Measurements from ENCODE around the gene KCNN2. TPM values are rescaled to one million over a fixed set of nuclear protein-coding genes. Genes with fewer than 3 reads are reported as not detected.

The KCNN2 gene
- total RNA-seq, 2 experiments from 2014 or later: not detected

DNA sequence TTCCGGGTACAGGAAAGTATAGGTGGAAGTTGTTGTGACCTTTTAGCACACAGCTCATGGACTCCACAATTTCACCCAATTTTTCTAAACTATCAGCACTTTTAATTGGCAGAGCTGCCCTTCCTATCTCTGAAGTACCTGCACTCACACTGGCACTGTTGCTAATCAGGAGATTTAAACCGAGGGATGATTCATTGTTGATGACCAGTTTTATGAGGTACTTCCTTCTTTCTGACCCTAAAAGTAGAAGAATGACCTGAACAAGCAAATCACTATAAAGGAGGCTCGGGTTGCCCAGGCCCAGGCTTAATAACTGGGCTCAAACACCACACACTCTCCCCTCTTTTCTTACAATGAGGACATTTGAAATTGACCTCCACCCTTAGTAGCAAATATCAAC, 105.9 kb downstream of the KCNN2 start:
- Mint-ChIP-seq H3K36me3 (ENCODE audit: low read depth) (no peaks in the 10 kb centered on the region), H3K4me1 (ENCODE audit: low read depth) (no peaks in the 10 kb centered on the region), H3K9me3 (no peaks in the 10 kb centered on the region), H3K27me3 (no peaks in the 10 kb centered on the region), H3K4me3 (no peak overlapping the region), H3K27ac (no peak overlapping the region)
- intact Hi-C loops (cut with DNase I, micrococcal nuclease): no loop called here
- no peak overlapping the region for H3K27ac ChIP-seq (ENCODE audit: low read depth in 1 of 2, low read length in 2 of 2)
- no peaks in the 10 kb centered on the region for H3K36me3 ChIP-seq (ENCODE audit: insufficient read depth, low read length)
- TF ChIP-seq, protein P1, sequence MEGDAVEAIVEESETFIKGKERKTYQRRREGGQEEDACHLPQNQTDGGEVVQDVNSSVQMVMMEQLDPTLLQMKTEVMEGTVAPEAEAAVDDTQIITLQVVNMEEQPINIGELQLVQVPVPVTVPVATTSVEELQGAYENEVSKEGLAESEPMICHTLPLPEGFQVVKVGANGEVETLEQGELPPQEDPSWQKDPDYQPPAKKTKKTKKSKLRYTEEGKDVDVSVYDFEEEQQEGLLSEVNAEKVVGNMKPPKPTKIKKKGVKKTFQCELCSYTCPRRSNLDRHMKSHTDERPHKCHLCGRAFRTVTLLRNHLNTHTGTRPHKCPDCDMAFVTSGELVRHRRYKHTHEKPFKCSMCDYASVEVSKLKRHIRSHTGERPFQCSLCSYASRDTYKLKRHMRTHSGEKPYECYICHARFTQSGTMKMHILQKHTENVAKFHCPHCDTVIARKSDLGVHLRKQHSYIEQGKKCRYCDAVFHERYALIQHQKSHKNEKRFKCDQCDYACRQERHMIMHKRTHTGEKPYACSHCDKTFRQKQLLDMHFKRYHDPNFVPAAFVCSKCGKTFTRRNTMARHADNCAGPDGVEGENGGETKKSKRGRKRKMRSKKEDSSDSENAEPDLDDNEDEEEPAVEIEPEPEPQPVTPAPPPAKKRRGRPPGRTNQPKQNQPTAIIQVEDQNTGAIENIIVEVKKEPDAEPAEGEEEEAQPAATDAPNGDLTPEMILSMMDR (IDR thresholded peaks at IDR 0.05): no peak
- no peaks in the 10 kb centered on the region for H3K4me1 ChIP-seq (ENCODE audit: insufficient read depth, low read length)
- H3K9me3 ChIP-seq (ENCODE audit: control insufficient read depth in 1 of 2, insufficient read depth in 1 of 2, low read length in 2 of 2): no peaks in the 10 kb centered on the region
- POLR2A ChIA-PET: no interaction called here
- CTCF ChIA-PET: no interaction called here
- no peaks in the 10 kb centered on the region for H3K27me3 ChIP-seq (ENCODE audit: control insufficient read depth in 1 of 2, insufficient read depth in 2 of 2, low read length in 2 of 2)
- ATAC-seq (ENCODE audit: poor library complexity) (no peak), DNase-seq (no peak)
- H3K4me3 ChIP-seq (ENCODE audit: low read length): no peak overlapping the region

DNA sequence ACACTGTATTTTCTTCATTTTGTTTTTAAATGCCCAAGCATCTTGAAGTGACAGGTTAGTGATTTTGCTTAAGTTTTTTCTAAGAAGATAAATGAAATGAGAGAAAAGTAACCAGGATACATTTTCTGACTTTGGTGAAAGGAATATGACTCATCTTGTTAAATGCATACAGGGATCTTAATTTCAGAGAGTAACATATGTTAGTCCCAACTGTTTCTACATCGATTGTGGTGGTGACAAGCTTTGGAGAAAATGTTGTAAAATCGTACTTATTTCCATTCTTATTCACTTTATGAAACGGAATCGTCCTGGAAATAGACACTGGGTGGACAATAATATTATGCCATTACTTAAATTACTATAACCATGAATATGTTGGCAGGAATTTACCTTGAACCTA, 107.5 kb downstream of the KCNN2 start:
- intact Hi-C loops (cut with DNase I, micrococcal nuclease): no loop called here
- Mint-ChIP-seq H3K4me3 (no peak overlapping the region), H3K9me3 (no peaks in the 10 kb centered on the region), H3K4me1 (ENCODE audit: low read depth) (no peaks in the 10 kb centered on the region), H3K36me3 (ENCODE audit: low read depth) (no peaks in the 10 kb centered on the region), H3K27ac (no peak overlapping the region), H3K27me3 (no peaks in the 10 kb centered on the region)
- TF ChIP-seq, protein P1 (IDR thresholded peaks at IDR 0.05): no peak
- H3K27me3 ChIP-seq (ENCODE audit: control insufficient read depth in 1 of 2, insufficient read depth in 2 of 2, low read length in 2 of 2): no peaks in the 10 kb centered on the region
- H3K9me3 ChIP-seq (ENCODE audit: control insufficient read depth in 1 of 2, insufficient read depth in 1 of 2, low read length in 2 of 2): no peaks in the 10 kb centered on the region
- H3K4me3 ChIP-seq (ENCODE audit: low read length): no peak overlapping the region
- ATAC-seq (ENCODE audit: poor library complexity) (no peak), DNase-seq (no peak)
- CTCF ChIA-PET: no interaction called here
- no peak overlapping the region for H3K27ac ChIP-seq (ENCODE audit: low read depth in 1 of 2, low read length in 2 of 2)
- POLR2A ChIA-PET: no interaction called here
- H3K36me3 ChIP-seq (ENCODE audit: insufficient read depth, low read length): no peaks in the 10 kb centered on the region
- H3K4me1 ChIP-seq (ENCODE audit: insufficient read depth, low read length): no peaks in the 10 kb centered on the region

DNA sequence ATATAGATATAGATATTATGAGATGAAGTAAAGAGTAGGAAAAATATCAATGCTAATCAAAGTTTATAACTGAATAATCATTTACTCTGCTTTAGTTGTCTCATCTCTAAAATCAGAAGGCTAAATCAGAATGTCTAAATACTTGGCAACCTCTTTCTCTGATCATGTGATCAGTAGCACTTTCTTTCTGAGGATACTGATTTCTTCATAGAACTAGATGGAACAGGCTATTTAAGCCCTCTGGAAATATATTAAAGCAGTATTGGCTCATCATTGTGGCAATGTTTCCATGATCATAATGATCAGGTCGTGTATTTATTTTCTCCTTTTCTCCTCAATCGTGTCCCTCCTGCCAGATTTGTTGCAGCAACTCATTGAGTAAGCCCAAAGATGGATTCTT, 109.7 kb downstream of the KCNN2 start:
- Histone ChIP-seq H3K27ac (ENCODE audit: low read depth in 1 of 2, low read length in 2 of 2) (no peak overlapping the region), H3K4me3 (ENCODE audit: low read length) (no peak overlapping the region), H3K4me1 (ENCODE audit: insufficient read depth, low read length) (no peaks in the 10 kb centered on the region), H3K36me3 (ENCODE audit: insufficient read depth, low read length) (no peaks in the 10 kb centered on the region), H3K9me3 (ENCODE audit: control insufficient read depth in 1 of 2, insufficient read depth in 1 of 2, low read length in 2 of 2) (peaks cover 0 to 3% of the 10 kb centered on the region in 2 experiments), H3K27me3 (ENCODE audit: control insufficient read depth in 1 of 2, insufficient read depth in 2 of 2, low read length in 2 of 2) (no peaks in the 10 kb centered on the region)
- intact Hi-C loops (cut with DNase I, micrococcal nuclease): no loop called here
- Mint-ChIP-seq H3K4me3 (no peak overlapping the region), H3K27ac (no peak overlapping the region), H3K36me3 (ENCODE audit: low read depth) (no peaks in the 10 kb centered on the region), H3K9me3 (no peaks in the 10 kb centered on the region), H3K4me1 (ENCODE audit: low read depth) (no peaks in the 10 kb centered on the region), H3K27me3 (no peaks in the 10 kb centered on the region)
- ChIA-PET POLR2A (no interaction called here), CTCF (no interaction called here)
- ATAC-seq (ENCODE audit: poor library complexity) (no peak), DNase-seq (no peak)
- TF ChIP-seq, protein P1 (IDR thresholded peaks at IDR 0.05): no peak

Data from CD4-positive, alpha-beta T cell (primary cell).